RWPE1 (cell line): ENCODE data around the gene GPBAR1.

ENCODE experiments used
- CTCF ChIA-PET: fragments of 350-600 bp; sonication (Branson Sonifier 250); formaldehyde crosslinking; extraction: SDS; loops from one replicate; lab custom pipeline; 2021; lab: Yijun Ruan, JAX
- POLR2A ChIA-PET: fragments of 400-600 bp; formaldehyde crosslinking; extraction: SDS; loops from one replicate; lab custom pipeline; 2020; ENCODE audit warnings: antibody characterized with exemption; ENCODE audit not compliant: low non-redundant PET; lab: Yijun Ruan, JAX
- DNase-seq: peaks from one replicate; pipeline ENCODE4 v3.0.0; 2012; ENCODE audit warnings: low spot score
- H3K27ac ChIP-seq: fragments of 450-650 bp; 2 replicates; pipeline ENCODE4 v1.5.1; 2017
- CTCF ChIP-seq: fragments of 450-650 bp; conservative IDR thresholded peaks from 2 replicates; pipeline ENCODE4 v1.5.1; 2017; ENCODE audit warnings: low read depth, mild to moderate bottlenecking

Gene GPBAR1

GRCh38 chr2:218260742-218261422 lies at the start of gene GPBAR1:
TSS of gene GPBAR1 (plus strand) at chr2:218261015. CDS start at chr2:218262725, 1,710 bp downstream.
- TF ChIP-seq CTCF, result no peak
- ChIA-PET CTCF (interaction anchor here (0.7 kb wide), 1 partner anchor 9 kb away, joined by 3 read pairs; the partner anchor contains the start of gene AAMP), POLR2A (no interaction called here)
- DNase-seq, result no peak
- peak within 1 kb of the TSS; percentile 52 for H3K27ac ChIP-seq

- H3K27ac ChIP-seq, result no peak overlapping the region
- no peak for DNase-seq
- TF ChIP-seq CTCF, result no peak
- ChIA-PET CTCF (no interaction called here), POLR2A (no interaction called here)
Measured at GRCh38 chr2:218214116-218214515, 46.7 kb upstream of the GPBAR1 start.

GRCh38 chr2:218216336-218216673 lies 44.5 kb upstream of the GPBAR1 start:
- DNase-seq, result no peak
- POLR2A ChIA-PET, result interaction anchor here (0.7 to 1.1 kb wide), 3 partner anchors 9 to 134 kb away, joined by 3 to 4 read pairs (median 3); partner anchors contain the start of genes AAMP and PNKD
- CTCF ChIA-PET, result no interaction called here
- TF ChIP-seq CTCF, result no peak
- peak overlapping the region; percentile 90 for H3K27ac ChIP-seq

- H3K27ac ChIP-seq, result peak within 1 kb of the TSS; percentile 90
- POLR2A ChIA-PET, result interaction anchor here (0.7 to 1.1 kb wide), 3 partner anchors 10 to 134 kb away, joined by 3 to 4 read pairs (median 3); partner anchors contain the start of genes AAMP and PNKD
- CTCF ChIA-PET, result no interaction called here
- DNase-seq, result peak; percentile 93
- no peak for TF ChIP-seq CTCF
Measured at GRCh38 chr2:218216674-218217359, 44.0 kb upstream of the GPBAR1 start, which contains the start of gene ARPC2. TSS of gene ARPC2 (plus strand) at chr2:218217189. CDS start at chr2:218217471, 282 bp downstream.

GRCh38 chr2:218217360-218218267 lies 43.2 kb upstream of the GPBAR1 start:
- CTCF ChIA-PET, result no interaction called here
- POLR2A ChIA-PET, result interaction anchor here (1.1 kb wide), 1 partner anchor 53 kb away, joined by 3 read pairs; the partner anchor contains the start of genes AAMP and PNKD
- peak; percentile 50 for DNase-seq
- TF ChIP-seq CTCF, result no peak
- peak overlapping the region; percentile 90 for H3K27ac ChIP-seq
